ENCODE data around the gene NANOS3. TPM values are rescaled to one million over a fixed set of nuclear protein-coding genes. Genes with fewer than 3 reads are reported as not detected.

Gene NANOS3
- total and polyA plus RNA-seq, 2 of the 13 experiments (the other 11 are each of a cell fraction or from before 2014, with no cell fraction given), result 0.21 TPM; not detected in 1

DNA sequence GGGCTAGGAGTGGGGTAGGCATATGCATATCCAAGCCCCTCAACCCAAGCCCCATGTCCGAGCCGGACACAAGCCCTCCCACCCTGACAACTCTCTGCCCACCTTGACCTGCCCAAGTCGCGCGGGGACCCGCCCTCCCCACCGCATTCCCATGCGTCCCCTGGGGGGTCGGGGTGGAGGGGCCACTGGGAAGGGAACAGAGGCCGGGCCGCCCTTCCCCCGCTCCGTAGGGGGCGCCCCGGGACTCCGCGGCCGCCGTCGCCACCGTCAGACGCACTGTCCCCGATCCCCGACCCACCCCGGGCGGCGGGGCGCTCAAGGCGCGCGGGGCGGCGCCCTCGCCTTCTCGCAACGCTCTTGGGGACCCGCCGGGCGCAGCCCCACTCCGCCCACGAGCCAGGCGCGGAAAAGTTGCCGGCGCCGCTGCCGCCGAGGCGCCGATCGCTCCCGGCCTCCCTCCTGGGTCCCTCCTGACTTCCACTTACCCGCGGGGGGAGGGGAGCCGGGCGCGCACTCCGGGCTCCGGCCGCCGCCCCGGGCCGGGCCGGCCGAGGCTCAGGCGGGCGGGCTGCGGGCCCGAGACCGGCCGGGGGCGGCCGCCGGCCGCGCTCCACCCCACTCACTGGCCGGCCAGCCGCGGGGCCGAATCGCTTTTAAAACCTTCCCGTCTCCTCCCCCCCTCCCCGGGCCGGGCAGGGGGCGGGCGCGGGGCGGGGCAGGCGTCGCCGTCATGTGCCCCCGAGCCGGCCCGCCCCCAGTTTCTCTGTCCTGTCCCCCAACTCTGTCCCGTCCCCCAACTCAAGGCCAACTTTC is 34.4 kb upstream of the NANOS3 start (continued):
- TF ChIP-seq, protein P1, sequence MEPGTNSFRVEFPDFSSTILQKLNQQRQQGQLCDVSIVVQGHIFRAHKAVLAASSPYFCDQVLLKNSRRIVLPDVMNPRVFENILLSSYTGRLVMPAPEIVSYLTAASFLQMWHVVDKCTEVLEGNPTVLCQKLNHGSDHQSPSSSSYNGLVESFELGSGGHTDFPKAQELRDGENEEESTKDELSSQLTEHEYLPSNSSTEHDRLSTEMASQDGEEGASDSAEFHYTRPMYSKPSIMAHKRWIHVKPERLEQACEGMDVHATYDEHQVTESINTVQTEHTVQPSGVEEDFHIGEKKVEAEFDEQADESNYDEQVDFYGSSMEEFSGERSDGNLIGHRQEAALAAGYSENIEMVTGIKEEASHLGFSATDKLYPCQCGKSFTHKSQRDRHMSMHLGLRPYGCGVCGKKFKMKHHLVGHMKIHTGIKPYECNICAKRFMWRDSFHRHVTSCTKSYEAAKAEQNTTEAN (CRISPR knock-in tag; conservative IDR thresholded peaks at IDR 0.05), result 0 out of 2 replicates have a peak, but pooled peaks have one; percentile 21
- TF ChIP-seq, protein P2, sequence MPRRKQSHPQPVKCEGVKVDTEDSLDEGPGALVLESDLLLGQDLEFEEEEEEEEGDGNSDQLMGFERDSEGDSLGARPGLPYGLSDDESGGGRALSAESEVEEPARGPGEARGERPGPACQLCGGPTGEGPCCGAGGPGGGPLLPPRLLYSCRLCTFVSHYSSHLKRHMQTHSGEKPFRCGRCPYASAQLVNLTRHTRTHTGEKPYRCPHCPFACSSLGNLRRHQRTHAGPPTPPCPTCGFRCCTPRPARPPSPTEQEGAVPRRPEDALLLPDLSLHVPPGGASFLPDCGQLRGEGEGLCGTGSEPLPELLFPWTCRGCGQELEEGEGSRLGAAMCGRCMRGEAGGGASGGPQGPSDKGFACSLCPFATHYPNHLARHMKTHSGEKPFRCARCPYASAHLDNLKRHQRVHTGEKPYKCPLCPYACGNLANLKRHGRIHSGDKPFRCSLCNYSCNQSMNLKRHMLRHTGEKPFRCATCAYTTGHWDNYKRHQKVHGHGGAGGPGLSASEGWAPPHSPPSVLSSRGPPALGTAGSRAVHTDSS (CRISPR knock-in tag; conservative IDR thresholded peaks at IDR 0.05), result no peak
- no peak for TF ChIP-seq PCBP1 (IDR thresholded peaks at IDR 0.05; ENCODE audit: borderline replicate concordance, low read depth, low read length)
- peak; percentile 90; the same call in 1 of the 2 replicates for TF ChIP-seq ZBTB7A (CRISPR knock-in tag; IDR thresholded peaks at IDR 0.05)
- TF ChIP-seq SRSF1 (optimal IDR thresholded peaks at IDR 0.05; ENCODE audit: low read depth, low read length), result peak; percentile 73
- peak; percentile 44; the same call in 1 of the 2 replicates for TF ChIP-seq KDM2A (CRISPR knock-in tag; IDR thresholded peaks at IDR 0.05; ENCODE audit: borderline replicate concordance, low read depth)
- 0 out of 2 replicates have a peak, but pooled peaks have one; percentile 15 for TF ChIP-seq ZNF792 (CRISPR knock-in tag; IDR thresholded peaks at IDR 0.05)
- peak; percentile 49; the same call in 1 of the 2 replicates for TF ChIP-seq ZFY (CRISPR knock-in tag; IDR thresholded peaks at IDR 0.05)
- TF ChIP-seq HOXA3 (CRISPR knock-in tag; IDR thresholded peaks at IDR 0.05), result peak; percentile 62
- TF ChIP-seq, protein P3, sequence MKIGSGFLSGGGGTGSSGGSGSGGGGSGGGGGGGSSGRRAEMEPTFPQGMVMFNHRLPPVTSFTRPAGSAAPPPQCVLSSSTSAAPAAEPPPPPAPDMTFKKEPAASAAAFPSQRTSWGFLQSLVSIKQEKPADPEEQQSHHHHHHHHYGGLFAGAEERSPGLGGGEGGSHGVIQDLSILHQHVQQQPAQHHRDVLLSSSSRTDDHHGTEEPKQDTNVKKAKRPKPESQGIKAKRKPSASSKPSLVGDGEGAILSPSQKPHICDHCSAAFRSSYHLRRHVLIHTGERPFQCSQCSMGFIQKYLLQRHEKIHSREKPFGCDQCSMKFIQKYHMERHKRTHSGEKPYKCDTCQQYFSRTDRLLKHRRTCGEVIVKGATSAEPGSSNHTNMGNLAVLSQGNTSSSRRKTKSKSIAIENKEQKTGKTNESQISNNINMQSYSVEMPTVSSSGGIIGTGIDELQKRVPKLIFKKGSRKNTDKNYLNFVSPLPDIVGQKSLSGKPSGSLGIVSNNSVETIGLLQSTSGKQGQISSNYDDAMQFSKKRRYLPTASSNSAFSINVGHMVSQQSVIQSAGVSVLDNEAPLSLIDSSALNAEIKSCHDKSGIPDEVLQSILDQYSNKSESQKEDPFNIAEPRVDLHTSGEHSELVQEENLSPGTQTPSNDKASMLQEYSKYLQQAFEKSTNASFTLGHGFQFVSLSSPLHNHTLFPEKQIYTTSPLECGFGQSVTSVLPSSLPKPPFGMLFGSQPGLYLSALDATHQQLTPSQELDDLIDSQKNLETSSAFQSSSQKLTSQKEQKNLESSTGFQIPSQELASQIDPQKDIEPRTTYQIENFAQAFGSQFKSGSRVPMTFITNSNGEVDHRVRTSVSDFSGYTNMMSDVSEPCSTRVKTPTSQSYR (CRISPR knock-in tag; IDR thresholded peaks at IDR 0.05; ENCODE audit: borderline replicate concordance), result peak; percentile 47; the same call in 1 of the 2 replicates
- peak; percentile 11 for TF ChIP-seq MED1 (CRISPR knock-in tag; IDR thresholded peaks at IDR 0.05)
- TF ChIP-seq ZBTB7B (CRISPR knock-in tag; IDR thresholded peaks at IDR 0.05), result peak; percentile 35; the same call in 1 of the 2 replicates
- TF ChIP-seq, protein P4, sequence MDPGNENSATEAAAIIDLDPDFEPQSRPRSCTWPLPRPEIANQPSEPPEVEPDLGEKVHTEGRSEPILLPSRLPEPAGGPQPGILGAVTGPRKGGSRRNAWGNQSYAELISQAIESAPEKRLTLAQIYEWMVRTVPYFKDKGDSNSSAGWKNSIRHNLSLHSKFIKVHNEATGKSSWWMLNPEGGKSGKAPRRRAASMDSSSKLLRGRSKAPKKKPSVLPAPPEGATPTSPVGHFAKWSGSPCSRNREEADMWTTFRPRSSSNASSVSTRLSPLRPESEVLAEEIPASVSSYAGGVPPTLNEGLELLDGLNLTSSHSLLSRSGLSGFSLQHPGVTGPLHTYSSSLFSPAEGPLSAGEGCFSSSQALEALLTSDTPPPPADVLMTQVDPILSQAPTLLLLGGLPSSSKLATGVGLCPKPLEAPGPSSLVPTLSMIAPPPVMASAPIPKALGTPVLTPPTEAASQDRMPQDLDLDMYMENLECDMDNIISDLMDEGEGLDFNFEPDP (CRISPR knock-in tag; conservative IDR thresholded peaks at IDR 0.05), result no peak
- TF ChIP-seq, protein P5, sequence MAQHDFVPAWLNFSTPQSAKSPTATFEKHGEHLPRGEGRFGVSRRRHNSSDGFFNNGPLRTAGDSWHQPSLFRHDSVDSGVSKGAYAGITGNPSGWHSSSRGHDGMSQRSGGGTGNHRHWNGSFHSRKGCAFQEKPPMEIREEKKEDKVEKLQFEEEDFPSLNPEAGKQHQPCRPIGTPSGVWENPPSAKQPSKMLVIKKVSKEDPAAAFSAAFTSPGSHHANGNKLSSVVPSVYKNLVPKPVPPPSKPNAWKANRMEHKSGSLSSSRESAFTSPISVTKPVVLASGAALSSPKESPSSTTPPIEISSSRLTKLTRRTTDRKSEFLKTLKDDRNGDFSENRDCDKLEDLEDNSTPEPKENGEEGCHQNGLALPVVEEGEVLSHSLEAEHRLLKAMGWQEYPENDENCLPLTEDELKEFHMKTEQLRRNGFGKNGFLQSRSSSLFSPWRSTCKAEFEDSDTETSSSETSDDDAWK (CRISPR knock-in tag; IDR thresholded peaks at IDR 0.05), result no peak
- TF ChIP-seq, protein P6, sequence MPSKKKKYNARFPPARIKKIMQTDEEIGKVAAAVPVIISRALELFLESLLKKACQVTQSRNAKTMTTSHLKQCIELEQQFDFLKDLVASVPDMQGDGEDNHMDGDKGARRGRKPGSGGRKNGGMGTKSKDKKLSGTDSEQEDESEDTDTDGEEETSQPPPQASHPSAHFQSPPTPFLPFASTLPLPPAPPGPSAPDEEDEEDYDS (CRISPR knock-in tag; IDR thresholded peaks at IDR 0.05), result peak; percentile 66
- TF ChIP-seq PHF8 (CRISPR knock-in tag; IDR thresholded peaks at IDR 0.05), result peak; percentile 35; the same call in 1 of the 2 replicates

All from HepG2 (cell line).